Cardiac septum (tissue), 1 donor: Measurements from ENCODE around the gene EEIG1. TPM values are rescaled to one million over a fixed set of nuclear protein-coding genes. Genes with fewer than 3 reads are reported as not detected.

Experiments
- DNase-seq: peaks from one replicate; pipeline ENCODE4 v3.0.0-alpha.2; 2020; ENCODE audit warnings: low spot score
- intact Hi-C: fragments of 100-400 bp; cut with DNase I; formaldehyde crosslinking; loops from one replicate; pipeline ENCODE4 v1.14.0; 2022
- total RNA-seq: library from RNA; stranded (reverse); fragmentation: NEBNext Ultra II Directional; extraction: Animal tissue kit (Norgen Biotek cat#: 25700); gene quantifications from one replicate; pipeline ENCODE4 v1.2.1, GENCODE V29; 2021
- donor health status: DM: no; HTN: no; CAD: no.

EEIG1 gene
- total RNA-seq, 1 donor from 2014 or later = 24.1 TPM

DNA sequence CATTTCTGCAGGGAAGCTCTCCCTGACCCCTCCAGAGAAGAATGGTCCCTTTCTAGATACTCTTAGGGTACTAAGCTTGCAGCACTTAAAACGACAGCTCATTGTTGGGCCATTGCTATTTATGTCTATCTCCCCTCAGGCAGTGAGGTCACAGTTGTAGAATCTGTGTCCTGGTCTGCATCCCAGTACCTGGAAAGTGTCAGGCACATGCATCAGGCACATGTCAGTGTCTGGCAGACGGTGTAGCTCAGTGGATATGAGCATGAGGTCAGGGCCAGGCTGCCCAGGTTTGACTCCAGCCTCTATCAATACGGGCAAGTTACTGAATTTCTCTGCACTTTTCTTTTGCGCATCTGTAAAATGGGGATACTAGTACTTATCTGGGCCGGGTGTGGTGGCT lies 22.2 kb upstream of the EEIG1 start:
- intact Hi-C loops = no loop called here

DNA sequence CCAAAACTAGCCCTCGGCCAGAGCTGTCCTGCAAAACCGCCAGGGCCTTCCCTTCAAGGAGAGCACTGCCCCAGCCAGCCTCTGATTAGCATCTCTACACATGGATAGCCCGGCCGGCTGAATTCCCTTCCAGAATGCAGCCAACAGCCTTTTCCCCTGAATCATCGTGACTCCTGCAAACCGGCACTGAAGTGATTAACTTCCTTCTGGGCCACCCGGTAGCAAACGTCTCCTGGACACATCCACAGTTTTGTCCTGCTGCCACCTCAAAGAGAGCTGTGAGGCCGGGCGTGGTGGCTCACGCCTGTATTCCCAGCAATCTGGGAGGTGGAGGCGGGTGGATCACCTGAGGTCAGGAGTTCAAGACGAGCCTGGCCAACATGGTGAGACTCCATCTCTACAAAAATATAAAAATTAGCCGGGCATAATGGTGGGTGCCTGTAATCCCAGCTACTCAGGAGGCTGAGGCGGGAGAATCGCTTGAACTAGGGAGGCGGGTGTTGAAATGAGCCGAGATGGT lies 21.1 kb upstream of the EEIG1 start:
- no peak for DNase-seq
- intact Hi-C loops = no loop called here

More for the DNA sequence above, 22.2 kb upstream of the EEIG1 start:
- no peak for DNase-seq

DNA sequence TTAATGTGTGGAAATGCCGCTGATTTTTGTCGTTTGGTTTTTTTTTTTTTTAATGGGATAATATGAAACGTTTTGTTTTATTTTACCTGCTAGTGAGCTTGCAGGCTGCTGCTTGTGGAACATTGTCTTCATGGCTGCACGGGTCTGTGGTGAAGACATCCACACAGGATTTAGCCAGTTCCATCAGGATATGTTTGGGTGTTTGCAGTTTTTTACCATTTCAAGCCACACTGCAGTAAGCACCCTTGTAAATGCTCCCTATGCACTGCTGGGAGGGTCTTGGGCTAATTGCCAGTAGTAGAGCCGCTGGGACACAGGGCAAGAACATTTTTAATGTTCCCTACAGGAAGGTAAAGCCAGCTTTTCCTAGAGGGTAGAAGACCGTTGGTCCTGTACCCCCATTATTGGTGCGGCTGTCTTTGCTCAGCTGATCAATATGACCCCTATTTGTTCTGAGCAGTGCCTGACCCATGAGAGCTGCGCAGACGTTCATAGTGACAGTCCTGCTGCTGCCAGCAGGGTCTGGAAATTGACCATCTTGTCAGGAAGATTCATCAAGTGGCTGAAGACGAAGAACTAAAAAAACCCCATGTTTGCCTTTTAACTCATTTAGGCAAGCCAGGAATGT lies 20.5 kb upstream of the EEIG1 start:
- no peak for DNase-seq
- intact Hi-C loops = no loop called here

DNA sequence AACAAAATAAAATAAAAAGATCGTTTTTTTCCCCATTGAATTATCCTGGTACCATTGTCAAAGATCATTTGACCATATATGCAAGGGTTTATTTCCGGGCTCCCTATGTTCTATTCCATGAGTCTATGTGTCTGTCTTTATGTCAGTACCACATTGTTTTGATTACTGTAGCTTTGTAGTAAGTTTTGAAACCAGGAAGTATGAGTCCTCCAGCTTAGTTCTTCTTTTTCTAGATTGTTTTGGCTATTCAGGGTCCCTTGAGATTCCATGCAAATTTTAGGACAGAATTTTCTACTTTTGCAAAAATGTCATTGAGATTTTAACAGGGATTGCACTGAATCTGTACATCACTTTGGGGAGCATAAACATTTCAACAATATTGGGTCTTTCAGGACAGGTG lies 18.7 kb upstream of the EEIG1 start:
- intact Hi-C loops = no loop called here

DNA sequence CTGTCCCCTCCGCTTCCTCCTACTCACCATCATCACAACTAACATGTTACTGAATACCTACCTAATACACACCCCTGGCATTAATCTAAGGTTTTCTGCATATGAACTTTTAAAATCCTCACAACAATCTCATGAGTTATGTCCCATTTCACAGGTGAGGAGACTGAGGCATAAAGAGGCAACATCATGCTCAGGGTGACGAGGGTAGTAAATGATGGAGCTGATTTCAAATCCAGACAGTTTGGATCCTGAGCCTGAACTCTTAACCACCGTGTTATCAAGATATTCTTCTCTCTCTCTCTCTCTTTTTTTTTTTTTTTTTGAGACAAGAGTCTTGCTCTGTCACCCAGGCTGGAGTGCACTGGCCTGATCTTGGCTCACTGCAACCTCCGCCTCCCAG lies 12.9 kb upstream of the EEIG1 start:
- no peak for DNase-seq

More for the DNA sequence above, 18.7 kb upstream of the EEIG1 start:
- no peak for DNase-seq

DNA sequence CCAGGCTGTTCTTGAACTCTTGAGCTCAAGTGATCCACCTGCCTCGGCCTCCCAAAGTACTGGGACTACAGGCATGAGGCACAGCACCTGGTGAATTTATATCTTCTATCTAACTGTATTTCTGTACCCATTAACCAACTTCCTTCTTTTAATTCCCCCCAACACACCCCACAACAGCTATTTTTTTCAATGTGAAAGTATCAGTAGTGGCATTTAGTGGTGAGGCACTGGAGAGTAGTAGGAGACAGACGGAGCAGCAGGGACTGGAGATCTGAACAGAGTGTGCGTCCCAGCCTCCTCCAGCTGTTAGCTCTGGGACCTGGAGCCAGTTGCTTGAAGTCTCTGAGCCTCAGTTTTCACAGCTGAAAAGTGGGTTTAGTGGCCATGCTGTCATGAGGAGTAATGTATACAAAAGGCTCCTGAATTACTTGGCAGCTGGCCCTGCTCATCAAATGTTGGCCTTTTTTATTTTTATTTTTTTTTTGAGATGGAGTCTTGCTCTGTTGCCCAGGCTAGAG lies 11.0 kb upstream of the EEIG1 start:
- no peak for DNase-seq

More for the DNA sequence above, 12.9 kb upstream of the EEIG1 start:
- intact Hi-C loops = no loop called here

DNA sequence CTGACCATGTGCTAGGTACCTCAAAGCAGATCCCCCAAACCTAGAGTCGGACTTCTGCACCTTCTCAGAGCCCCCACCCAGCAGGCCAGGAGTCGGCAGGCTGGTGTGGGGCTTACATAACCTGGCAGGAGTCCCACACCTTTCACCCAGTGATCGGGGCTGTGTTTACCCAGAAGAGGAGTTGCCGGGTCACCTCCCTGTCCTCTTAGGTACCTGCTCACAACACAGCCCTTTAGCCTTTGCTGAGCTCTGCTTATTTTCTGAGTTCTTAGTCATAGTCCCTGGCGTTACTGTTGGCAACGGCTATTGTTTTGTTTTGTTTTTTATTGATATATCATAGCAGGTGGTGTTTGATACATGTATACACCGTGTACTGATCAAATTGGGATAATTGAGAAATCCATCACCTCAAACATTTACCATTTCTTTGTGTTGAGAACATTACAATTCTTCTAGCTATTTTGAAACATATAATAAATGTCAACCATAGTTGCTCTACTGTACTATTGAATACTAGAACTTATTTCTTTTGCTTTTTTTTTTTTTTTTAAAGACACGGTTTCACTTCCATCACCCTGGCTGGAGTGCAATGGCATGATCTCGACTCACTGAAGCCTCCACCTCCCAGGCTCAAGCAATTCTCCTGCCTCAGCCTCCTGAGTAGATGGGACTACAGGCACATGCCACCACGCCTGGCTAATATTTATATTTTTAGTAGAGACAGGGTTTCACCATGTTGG lies 10.4 kb upstream of the EEIG1 start:
- no peak for DNase-seq
- intact Hi-C loops = no loop called here

More for the DNA sequence above, 11.0 kb upstream of the EEIG1 start:
- intact Hi-C loops = no loop called here

DNA sequence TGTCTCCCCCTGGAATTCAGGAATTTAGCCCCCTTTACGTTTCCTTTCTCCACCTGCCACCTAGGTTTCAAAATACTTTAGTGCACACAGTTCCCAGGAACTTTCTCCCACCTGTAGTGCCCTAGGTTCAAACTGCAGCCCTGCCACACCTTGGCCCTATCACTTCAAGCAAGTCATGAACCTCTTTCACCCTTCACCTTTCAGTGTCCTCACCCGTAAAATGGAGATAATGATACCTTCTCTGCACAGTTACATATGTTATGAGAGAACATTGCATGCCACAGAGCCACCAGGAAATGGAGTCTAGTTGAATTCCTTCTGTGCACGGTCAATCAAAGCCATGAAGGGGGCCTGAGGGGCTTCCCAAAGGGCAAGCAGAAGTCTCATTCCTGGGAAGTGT lies 9.8 kb upstream of the EEIG1 start:
- no peak for DNase-seq
- intact Hi-C loops = no loop called here

DNA sequence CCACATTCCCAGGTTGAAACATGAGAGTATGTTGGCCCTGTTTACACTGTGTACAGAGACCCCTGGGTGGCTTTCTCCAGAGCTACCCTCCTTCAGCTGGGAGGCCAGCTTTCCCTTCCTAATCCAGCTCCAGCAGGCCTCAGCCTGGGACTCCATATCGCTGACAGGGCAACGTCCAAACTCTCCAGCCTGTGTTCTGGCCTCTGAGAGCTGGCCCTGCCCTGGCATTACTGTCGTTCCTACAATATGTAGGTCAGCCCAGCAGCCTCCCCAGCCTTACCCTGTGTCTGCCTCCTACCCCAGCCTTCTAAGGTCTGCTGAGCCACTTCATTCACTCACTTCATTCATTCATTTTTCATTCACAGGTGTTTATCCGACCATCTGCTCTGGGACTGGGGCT lies 8.3 kb upstream of the EEIG1 start:
- DNase-seq = no peak
- intact Hi-C loops = no loop called here

DNA sequence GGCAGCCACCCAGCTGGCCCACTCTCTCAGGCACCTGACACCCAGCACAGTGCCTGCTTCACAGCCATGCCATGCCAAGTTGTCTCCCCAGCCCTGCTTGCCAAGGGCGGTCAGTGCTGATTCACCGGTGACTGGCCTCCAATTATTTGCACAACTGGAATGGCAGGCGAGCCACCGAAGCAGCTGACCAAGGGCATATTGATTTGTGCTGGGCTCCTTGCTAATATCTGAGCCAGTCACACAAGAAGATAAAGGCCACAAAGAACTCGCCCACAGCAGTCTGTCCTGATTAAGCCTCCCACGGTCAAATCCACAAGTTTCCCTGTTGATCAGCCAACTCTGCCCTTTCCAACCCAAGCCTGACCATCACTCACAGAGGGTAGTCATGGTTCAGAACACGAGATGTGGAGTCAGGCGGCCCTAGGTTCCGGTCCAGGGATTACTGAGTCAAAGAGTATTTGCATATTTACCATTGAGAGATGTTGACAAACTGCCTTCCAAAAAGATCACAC lies 6.4 kb upstream of the EEIG1 start:
- intact Hi-C loops = no loop called here
- DNase-seq = no peak

DNA sequence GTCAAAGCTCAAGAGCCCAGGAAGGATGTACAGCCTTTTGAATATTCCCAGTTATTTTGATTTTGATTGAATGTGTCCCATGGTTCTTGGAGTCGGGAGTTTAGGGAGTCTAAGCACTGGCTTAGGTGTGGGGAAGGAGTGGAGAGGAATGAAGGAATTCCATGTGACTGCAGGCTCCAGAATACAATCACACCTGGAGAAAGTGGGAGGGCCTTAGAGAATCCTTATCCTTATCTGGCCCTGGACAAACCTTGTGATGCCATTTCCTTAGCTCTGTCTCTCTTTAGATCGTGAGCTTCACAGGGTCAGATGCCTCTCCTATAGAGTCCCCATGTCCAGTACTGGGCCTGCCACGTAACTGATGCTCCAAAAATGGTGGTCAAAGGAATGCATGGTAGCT lies 4.2 kb upstream of the EEIG1 start:
- DNase-seq = no peak
- intact Hi-C loops = no loop called here

DNA sequence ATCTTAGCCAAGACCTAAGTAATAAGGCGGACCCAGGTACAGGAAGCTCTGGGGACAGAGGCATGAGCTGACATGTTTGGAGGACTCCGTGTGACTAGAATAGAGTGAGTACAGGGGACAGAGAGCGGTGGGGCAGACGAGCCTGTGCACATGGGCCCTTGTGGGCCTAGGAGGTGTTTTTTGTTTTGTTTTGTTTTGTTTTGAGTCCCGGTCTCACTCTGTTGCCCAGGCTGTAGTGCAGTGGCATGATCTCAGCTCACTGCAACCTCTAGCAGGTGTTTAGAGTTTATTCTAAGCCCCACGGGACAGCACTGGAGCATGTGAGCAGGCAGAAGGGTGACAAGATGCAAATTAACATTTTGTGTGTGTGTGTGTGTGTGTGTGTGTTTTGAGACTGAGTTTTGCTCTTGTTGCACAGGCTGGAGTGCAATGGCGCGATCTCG lies 3.1 kb upstream of the EEIG1 start:
- no peak for DNase-seq
- intact Hi-C loops = no loop called here

DNA sequence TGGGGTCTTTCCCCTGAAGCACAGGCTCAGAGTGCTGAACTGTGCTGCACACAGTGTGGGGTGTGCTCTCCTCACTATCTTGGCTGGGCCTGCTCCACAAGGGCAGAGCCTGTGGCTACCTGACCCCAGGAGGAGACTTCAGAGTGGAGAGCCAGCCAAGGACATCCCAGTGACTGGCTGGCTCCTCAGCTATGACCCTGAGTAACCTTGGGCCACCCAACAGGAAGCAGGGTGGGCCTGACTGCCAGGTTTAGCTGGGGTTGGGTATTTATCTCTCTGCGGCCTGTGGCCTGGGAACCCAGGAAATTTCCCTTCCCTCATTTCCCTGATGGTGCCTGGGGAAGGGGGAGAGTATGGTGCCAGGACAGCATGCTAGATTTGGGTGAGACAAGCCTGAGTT lies 2.1 kb upstream of the EEIG1 start:
- intact Hi-C loops = no loop called here
- no peak for DNase-seq

DNA sequence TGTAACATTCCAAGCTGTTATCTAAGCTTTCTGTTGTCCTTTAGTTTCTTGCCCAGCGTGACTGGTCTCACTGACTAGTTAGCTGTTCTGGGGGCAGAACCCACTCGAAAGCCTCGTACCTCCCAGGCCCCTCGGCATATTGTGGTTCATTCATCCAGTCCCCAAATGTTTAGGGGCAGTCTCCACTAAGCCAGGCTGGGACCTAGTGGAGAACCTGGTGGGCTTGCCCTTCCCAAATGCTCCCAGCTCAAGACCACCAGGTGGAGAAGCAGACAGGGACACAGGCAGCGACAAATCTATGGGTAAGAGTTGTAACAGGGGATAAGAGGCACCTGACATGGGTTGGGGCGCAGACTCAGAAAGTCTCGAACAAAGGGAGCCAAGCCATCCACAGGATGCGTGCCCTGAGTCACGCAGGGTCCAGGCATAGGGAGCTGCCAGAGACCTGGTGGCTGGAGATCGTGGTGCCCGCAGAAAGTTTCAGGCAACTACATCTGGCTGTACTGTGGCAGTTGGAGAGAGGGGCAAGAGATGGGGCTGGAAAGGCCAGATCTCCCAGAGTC lies 851 bp upstream of the EEIG1 start:
- intact Hi-C loops = loop anchor here (2.0 kb wide), 1 partner anchor 31 kb away; no protein-coding TSS in a partner anchor
- DNase-seq = no peak

DNA sequence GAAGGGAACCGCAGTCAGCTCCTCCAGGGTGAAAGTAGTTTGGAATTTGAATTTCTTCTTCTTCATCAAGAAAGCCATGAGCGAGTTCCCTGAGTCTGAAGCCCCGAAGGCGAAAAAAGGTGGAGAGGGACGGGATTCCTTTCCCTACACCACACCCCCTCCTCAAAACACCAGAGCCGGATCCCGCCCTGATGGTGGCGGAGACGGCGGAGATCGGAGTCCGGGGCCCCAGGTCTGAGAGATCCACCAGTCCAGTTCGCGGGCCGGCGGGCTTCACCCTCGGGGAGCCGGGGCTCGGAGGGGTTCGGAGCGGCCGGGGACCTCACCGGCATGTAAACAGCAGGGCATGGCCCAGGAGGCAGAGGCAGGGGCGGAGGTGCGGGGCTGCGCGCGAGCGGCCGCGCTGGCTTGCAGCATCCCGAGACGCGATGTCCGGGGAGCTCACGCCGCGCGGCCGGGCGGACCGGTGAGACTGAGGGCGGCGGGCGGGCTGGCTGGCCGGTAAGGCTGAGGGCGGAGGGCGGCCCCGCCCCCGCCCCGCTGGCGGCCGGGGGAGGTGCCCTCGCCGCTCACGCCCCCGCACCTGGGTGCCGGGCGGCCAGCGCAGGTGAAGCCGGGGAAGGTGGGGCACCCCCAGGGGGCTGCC lies 606 bp downstream of the EEIG1 start:
- intact Hi-C loops = loop anchor here (2.0 kb wide), 1 partner anchor 29 kb away; no protein-coding TSS in a partner anchor
- DNase-seq = no peak

DNA sequence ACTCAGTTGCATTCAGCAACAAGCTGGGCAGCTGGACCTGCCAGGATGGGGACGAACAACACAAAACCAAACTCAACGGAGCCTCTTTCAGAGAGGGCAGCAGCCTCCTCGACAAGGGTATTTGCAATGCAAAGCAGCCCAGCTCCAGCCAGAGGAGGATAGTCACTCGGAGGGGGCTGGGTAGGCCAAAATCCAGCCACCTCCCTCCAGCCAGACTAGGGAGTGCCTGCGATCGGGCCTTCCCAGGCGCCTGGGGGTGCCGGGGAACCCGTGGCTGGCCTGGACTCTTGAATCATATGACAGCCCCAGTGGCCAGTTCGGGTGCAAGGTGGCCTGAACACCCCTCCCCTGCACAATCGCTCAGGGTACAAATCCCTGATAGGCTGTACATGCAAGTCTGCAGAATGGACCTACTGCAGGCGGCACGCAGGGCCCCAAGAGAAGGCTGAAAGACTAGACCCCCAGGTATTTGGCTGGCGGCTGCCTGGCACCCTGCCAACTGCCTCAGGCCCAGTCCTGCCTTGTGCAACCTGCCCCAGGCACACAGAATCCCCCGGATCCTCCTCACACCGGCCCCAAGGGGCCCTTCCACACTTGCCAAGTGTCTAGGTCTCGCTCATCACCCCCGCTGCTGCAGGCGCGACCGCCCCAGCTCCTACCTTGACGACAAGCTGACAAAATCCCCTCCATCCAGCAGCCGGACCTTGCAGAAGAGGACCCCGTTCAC lies 1.3 kb downstream of the EEIG1 start:
- intact Hi-C loops = loop anchor here (2.0 kb wide), 1 partner anchor 29 kb away; no protein-coding TSS in a partner anchor
- no peak for DNase-seq

DNA sequence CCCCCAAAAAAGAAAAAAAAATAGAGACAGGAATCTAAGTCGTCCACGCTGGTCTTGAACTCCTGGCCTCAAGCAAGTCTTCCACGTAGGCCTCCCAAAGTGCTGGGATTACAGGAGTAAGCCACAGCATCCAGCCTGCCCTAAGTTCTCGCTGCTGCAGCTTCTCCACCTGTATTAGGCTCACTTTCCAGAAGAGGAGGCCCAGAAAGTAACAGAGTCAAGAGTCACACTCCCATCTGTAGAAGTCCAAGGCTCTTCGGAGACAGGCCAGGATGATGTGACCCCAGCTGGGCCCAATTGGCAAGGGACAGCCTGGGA lies 1.8 kb downstream of the EEIG1 start:
- no peak for DNase-seq
- intact Hi-C loops = no loop called here

DNA sequence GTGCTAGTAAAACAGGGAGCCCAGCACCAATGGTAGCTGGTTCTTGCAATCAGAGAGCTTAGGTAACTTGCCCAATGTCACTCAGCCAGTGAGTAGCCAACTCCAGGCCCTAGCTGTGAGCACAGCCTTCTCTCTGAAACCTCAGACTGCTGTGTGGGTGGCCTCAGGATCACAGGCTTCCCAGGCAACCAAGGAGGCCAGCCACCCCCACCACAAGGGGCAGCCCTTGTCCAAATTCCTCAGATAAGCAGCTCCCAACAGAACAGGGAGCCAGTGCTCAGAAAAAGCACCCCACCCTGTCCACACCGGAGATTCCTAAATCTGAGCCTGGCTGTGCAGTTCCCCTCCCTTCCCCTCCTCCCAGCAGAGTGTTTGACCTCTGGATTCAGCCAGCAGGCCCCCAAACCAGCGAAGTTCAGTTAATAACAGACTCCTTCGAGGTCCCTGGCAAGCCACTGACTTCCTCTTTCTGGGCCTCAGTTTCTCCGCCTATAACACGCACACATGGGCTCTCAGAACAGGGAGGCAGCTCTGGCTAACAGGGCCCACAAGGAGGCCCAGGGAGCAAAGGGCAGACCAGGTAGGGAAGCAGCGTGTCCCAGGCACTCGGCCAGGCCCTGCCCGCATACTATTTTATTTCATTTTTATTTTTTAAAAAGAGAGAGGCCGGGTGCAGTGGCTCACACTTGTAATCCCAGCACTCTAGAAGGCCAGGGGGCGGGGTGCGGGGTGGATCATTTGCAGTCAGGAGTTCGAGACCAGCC lies 2.7 kb downstream of the EEIG1 start:
- intact Hi-C loops = no loop called here
- no peak for DNase-seq
